Astrocyte (in vitro differentiated cells and primary cell): Measurements from ENCODE around the gene AWAT2.

ENCODE experiments used
- EZH2 ChIP-seq: IDR thresholded peaks from 2 replicates; pipeline ENCODE4 v1.6.1; 2012; ENCODE audit warnings: mild to moderate bottlenecking, low read length, inconsistent platforms; ENCODE audit not compliant: insufficient read depth
- TF ChIP-seq, protein P1 (sequence below): IDR thresholded peaks from 2 replicates; pipeline ENCODE4 v1.5.1; 2011; ENCODE audit warnings: low read depth, mild to moderate bottlenecking, inconsistent platforms, low read length, moderate library complexity; ENCODE audit not compliant: insufficient read depth

DNA sequence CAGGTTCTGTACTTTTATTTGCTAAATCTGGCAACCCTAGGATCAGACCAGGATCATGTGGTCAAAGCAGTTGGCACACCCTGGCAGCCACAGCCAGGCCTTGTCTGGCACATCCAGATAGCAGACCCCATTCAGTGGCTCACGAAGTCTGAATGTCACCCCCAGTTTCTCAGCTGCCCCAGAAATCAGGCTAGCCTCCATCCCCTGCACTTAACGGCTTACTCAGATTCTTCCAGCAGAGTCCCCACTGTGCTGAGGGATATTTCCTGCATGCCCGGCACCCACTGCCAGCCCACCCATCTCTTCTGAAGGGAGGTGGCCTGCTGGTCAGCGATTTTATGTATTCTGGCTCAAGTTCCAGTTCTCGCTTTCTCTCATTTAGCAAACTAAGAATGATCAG lies 4.7 kb upstream of the AWAT2 start:
- no peak for TF ChIP-seq EZH2
- TF ChIP-seq, protein P1, sequence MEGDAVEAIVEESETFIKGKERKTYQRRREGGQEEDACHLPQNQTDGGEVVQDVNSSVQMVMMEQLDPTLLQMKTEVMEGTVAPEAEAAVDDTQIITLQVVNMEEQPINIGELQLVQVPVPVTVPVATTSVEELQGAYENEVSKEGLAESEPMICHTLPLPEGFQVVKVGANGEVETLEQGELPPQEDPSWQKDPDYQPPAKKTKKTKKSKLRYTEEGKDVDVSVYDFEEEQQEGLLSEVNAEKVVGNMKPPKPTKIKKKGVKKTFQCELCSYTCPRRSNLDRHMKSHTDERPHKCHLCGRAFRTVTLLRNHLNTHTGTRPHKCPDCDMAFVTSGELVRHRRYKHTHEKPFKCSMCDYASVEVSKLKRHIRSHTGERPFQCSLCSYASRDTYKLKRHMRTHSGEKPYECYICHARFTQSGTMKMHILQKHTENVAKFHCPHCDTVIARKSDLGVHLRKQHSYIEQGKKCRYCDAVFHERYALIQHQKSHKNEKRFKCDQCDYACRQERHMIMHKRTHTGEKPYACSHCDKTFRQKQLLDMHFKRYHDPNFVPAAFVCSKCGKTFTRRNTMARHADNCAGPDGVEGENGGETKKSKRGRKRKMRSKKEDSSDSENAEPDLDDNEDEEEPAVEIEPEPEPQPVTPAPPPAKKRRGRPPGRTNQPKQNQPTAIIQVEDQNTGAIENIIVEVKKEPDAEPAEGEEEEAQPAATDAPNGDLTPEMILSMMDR = no peak
